Activated CD4-positive, alpha-beta T cell treated with anti-CD3 and anti-CD28 coated beads, Interleukin-2, amount 50 U/mL, for 16 hours (primary cell): ENCODE measurements around the gene BLZF1.
A peak's percentile ranks its signal among the peaks of the same experiment; 100 is the strongest.
"Not testable (repeated sequence)": the region's sequence is repeated elsewhere in the genome, so short reads cannot be mapped to it uniquely, and the experiment has no call there.

Source experiments
- DNase-seq: peaks from one replicate; pipeline ENCODE4 v3.0.0-alpha.2; 2020

The BLZF1 gene

GRCh38 chr1:169367686-169368405 lies at the start of gene BLZF1, which contains the start of gene NME7:
Gene BLZF1 (plus strand): TSS chr1:169368195. CDS start chr1:169369523, 1,328 bp downstream.
Gene NME7 (minus strand): TSS chr1:169367797. CDS start chr1:169367710, 87 bp downstream.
- peak; percentile 98 for DNase-seq

GRCh38 chr1:169318536-169319244 lies 49.3 kb upstream of the BLZF1 start:
- no peak for DNase-seq

GRCh38 chr1:169321539-169321938 lies 46.5 kb upstream of the BLZF1 start:
- DNase-seq, result no peak

GRCh38 chr1:169322138-169322537 lies 45.9 kb upstream of the BLZF1 start:
- DNase-seq, result no peak

GRCh38 chr1:169325117-169325516 lies 42.9 kb upstream of the BLZF1 start:
- DNase-seq, result no peak

- no peak for DNase-seq
Measured at GRCh38 chr1:169326261-169326955, 41.6 kb upstream of the BLZF1 start.

- DNase-seq, result peak; percentile 54
Measured at GRCh38 chr1:169326956-169327268, 41.1 kb upstream of the BLZF1 start.

- DNase-seq, result no peak
Measured at GRCh38 chr1:169327875-169328274, 40.1 kb upstream of the BLZF1 start.

- DNase-seq, result no peak
Measured at GRCh38 chr1:169329383-169329782, 38.6 kb upstream of the BLZF1 start.

GRCh38 chr1:169330927-169331326 lies 37.1 kb upstream of the BLZF1 start:
- DNase-seq, result no peak

GRCh38 chr1:169334727-169335126 lies 33.3 kb upstream of the BLZF1 start:
- DNase-seq, result not testable (repeated sequence)

- DNase-seq, result not testable (repeated sequence)
Measured at GRCh38 chr1:169336947-169337715, 30.9 kb upstream of the BLZF1 start.

GRCh38 chr1:169338617-169339016 lies 29.4 kb upstream of the BLZF1 start:
- no peak for DNase-seq

GRCh38 chr1:169339773-169340172 lies 28.2 kb upstream of the BLZF1 start:
- DNase-seq, result no peak

- no peak for DNase-seq
Measured at GRCh38 chr1:169340882-169341281, 27.1 kb upstream of the BLZF1 start.

GRCh38 chr1:169342096-169342495 lies 25.9 kb upstream of the BLZF1 start:
- DNase-seq, result not testable (repeated sequence)

GRCh38 chr1:169345511-169345910 lies 22.5 kb upstream of the BLZF1 start:
- DNase-seq, result no peak

- DNase-seq, result no peak
Measured at GRCh38 chr1:169346036-169346589, 21.9 kb upstream of the BLZF1 start.

GRCh38 chr1:169347688-169348382 lies 20.2 kb upstream of the BLZF1 start:
- DNase-seq, result no peak

GRCh38 chr1:169348383-169349036 lies 19.5 kb upstream of the BLZF1 start:
- DNase-seq, result peak; percentile 48

- no peak for DNase-seq
Measured at GRCh38 chr1:169360415-169360814, 7.6 kb upstream of the BLZF1 start.

- DNase-seq, result no peak
Measured at GRCh38 chr1:169361281-169361680, 6.7 kb upstream of the BLZF1 start.
